ENCODE data around the gene CCT8.

The CCT8 gene

GRCh38 chr21:29073222-29074006 is at the start of gene CCT8:
Gene CCT8 (minus strand): TSS chr21:29073648. CDS start chr21:29073590, 58 bp downstream.
- peak; percentile 97 for DNase-seq

GRCh38 chr21:29121759-29122158 is 48.3 kb upstream of the CCT8 start:
- DNase-seq, result no peak

GRCh38 chr21:29117372-29117955 is 44.0 kb upstream of the CCT8 start:
- no peak for DNase-seq

DNA sequence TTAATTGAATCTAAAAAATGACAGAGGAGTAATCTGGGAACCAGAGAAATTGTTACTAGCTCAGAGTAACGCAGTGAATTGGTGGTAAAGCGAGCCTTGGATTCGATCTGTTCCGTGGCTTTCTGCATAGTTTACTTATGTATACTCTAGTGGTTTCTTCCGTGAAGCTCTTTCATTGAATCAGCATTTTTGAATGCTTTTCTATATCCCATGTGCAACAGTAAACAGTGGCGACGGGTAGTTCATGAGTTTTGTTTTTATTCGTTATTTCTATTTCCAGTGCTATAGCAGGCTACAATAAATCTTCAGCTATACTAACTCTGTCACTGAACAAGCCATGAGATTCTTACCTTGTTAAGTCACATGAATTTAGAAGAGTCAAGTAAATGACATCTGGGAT is 42.5 kb upstream of the CCT8 start:
- no peak for DNase-seq

DNA sequence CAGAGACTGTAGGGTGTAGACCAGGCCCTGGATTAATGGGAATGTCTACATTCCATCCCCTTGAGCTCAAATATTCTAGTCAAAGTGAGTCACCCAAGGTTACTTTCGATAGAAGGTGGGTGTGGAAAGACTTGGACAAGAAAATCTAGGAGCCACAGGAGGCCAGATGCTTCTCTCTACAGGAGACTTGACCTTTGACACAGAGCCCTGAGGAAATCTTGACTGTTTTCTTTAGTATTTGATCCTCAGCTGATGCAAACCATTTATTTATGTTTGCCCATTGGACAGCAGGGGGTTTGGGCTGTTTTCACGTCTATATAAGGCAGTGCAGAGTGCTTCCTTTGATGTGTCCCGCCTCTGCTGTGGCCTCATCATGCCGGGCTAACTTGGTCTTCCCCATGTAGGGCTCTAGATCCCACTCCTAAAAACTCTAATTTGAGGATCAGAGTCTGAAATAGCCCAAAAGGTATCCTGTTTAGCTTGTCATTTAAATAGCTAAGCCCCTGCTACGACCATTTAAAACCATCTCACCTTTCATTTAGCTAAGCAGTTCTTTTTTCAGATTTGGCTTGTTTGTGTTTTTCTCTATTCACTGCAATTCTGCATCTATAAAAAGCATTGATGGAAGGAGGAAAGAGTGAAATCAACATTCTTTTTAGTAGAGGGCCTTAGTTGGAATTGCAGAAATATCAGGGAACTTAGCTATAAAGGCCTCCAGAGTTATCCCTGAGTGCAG is 41.5 kb upstream of the CCT8 start:
- DNase-seq, result no peak

DNA sequence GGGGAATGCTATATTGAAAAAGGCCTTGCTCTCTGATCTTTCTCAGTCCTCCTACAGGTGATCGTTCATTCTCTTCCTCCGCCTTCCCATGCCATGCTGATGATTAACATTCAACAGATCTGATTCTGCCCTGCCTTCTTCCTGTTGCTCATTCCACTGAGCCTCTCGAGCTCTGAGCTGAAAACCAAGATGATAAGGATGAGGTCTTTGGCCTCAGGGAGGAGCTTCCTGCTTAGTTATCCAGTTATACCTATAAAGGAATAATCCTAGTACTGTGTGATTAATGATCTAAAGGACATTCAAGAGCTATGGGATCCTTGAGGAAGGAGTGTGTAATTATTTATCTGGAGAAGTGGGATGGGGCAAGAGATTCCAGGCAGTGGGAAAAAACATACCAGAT is 31.8 kb upstream of the CCT8 start:
- no peak for DNase-seq

- DNase-seq, result no peak
Measured at GRCh38 chr21:29104239-29104708, 30.8 kb upstream of the CCT8 start.

DNA sequence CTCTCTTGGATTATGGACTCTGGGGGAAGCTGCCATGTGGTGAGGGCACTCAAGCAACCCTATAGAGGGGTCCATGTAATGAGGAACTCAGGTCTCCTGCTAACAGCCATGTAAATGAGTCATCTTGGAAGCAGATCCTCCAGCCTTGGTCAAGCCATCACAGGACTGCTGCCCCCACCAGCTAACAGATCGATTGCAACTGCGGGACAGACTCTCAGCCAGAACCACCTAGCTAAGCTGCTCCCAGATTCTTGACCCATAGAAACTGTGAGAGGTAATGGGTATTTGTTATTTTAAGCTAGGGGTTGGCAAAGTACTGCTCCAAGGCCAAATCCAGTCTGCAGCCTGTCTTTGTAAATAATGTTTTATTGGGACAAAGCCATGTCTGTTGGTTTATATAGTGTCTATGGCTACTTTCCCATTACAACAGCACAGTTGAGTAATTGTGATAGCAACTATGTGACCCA is 29.4 kb upstream of the CCT8 start:
- no peak for DNase-seq

DNA sequence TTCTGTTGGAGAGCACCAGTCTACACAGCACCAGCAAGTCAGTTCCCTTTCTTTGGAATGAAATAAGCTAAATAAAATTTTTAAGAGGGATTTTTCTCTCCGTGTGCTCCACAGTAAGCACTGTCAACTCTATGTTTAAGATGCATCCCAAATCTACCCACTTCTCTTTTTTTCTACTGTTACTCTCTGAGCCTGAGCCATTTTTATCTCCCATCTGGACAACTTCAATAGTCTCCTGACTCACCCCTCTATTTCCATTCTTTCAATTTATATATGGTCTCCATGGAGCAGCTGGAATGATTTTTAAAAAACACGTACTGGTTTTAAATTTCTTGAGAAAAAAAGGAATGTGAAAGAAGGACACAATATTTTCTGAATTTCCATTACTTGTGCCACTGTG is 24.7 kb upstream of the CCT8 start:
- no peak for DNase-seq

- no peak for DNase-seq
Measured at GRCh38 chr21:29096218-29097015, 23.0 kb upstream of the CCT8 start.

GRCh38 chr21:29092102-29092959 is 18.9 kb upstream of the CCT8 start:
- DNase-seq, result no peak

GRCh38 chr21:29091033-29091432 is 17.6 kb upstream of the CCT8 start:
- DNase-seq, result no peak

GRCh38 chr21:29085106-29085752 is 11.8 kb upstream of the CCT8 start:
- DNase-seq, result no peak

DNA sequence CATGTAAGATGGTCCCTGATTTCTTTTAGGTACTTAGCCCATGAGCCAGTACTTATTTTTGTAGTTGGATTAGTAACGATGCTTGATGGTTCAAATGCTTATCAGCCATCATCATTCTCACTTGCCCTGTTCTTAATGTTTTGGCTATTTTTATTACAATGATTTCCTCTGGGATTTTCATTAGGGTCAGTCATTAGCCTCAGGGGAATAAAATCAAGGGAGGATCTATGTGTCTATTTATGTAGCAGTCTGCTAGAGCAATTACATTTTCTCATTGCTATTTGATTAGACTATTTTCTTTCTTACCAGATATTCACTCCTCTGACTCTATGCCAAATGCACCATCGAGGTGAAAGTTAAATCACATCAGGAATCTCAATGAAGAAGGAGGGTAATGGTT is 10.9 kb upstream of the CCT8 start:
- DNase-seq, result no peak

GRCh38 chr21:29083306-29083705 is 9.9 kb upstream of the CCT8 start:
- no peak for DNase-seq

- DNase-seq, result no peak
Measured at GRCh38 chr21:29082046-29082815, 8.8 kb upstream of the CCT8 start.

DNA sequence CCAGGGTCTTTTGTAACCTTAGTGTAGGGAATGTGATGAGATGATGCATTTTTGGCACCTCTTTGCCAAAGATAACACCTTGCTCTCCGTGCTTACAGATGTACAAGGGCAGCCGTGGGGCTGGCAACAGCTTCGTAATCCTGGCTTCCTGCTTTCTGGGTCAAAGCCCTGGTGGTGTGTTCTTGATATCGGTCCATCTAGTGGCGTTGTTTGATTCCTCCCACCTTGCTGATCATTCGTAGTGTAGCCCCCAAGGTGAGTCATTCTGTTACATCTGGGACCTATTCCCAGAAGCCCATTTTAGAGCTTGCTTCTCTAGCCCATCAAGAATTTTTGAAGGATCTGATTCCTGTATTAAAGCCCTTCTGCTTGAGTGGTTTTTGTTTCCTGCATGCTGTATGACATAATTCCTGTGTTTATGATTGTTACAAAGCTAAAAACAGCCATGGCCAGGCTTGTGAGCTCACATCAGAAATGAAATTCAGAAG is 7.0 kb upstream of the CCT8 start:
- no peak for DNase-seq

- no peak for DNase-seq
Measured at GRCh38 chr21:29078869-29079767, 5.7 kb upstream of the CCT8 start.

DNA sequence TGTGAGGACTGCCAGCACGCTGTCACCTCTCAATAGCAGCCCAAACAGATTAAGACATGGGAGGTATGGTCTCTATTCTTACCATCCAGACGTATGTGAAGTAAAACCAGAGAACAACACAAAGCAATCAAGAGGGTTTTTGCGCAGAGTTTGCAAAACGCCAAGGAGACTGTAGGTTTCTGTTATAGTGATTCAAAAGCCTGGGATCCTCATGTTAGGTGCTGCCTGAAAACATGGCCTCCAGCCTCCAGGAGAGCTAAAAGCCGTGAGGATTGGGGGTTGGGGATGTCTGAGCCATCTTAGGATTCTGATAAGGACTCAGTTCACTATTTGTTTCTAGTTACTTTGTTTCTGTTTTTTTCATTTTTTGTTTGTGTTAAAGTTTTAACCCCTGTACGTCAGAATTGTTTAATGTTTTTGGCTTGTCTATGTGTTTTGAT is 4.2 kb upstream of the CCT8 start:
- DNase-seq, result no peak

Data from NCI-H1930 (cell line).